SK-N-SH (cell line): ENCODE measurements around the gene SCART1. TPM values are rescaled to one million over a fixed set of nuclear protein-coding genes. Genes with fewer than 3 reads are reported as not detected.

Source experiments
- CTCF ChIA-PET: fragments of 300-600, 350-600 bp; formaldehyde crosslinking; extraction: SDS; loops from one replicate; lab custom pipeline; 2021; lab: Yijun Ruan, JAX
- POLR2A ChIA-PET: fragments of 350-600 bp; sonication (Branson Sonifier 250); formaldehyde crosslinking; extraction: SDS; loops from one replicate; lab custom pipeline; 2020; ENCODE audit warnings: antibody characterized with exemption, inconsistent platforms; lab: Yijun Ruan, JAX
- DNase-seq: peaks from one replicate; pipeline ENCODE4 v3.0.0; 2012
- H2AFZ ChIP-seq: fragments of 200-600 bp; sonication (generic); 2 replicates; pipeline ENCODE4 v1.8.1; 2016; ENCODE audit warnings: antibody characterized with exemption, mild to moderate bottlenecking, low read depth
- H3F3A ChIP-seq: fragments of 200-600 bp; sonication (generic); replicated peaks from 2 replicates; pipeline ENCODE3; 2016; ENCODE audit warnings: antibody characterized with exemption, mild to moderate bottlenecking; ENCODE audit not compliant: insufficient read depth
- H3K27ac ChIP-seq, 2 experiments: fragments of 200-500 bp in 1 of 2; fragments of 200-600 bp in 1 of 2; sonication (Bioruptor generic) in 1 of 2; sonication (generic), shearing (Covaris generic) in 1 of 2; 2 replicates each; pipeline versions ENCODE4 v1.5.1 to v1.6.1; 2014 to 2016; ENCODE audit warnings: low read depth in 2 of 2, inconsistent platforms in 1 of 2, low read length in 1 of 2, mild to moderate bottlenecking in 1 of 2, mixed read lengths in 1 of 2
- H3K27me3 ChIP-seq: fragments of 200-600 bp; sonication (generic), shearing (Covaris generic); 2 replicates; pipeline ENCODE4 v1.6.1; 2016; ENCODE audit warnings: mixed run types; ENCODE audit not compliant: insufficient read depth
- H3K36me3 ChIP-seq, 2 experiments: fragments of 200-500 bp in 1 of 2; fragments of 200-600 bp in 1 of 2; sonication (Bioruptor generic) in 1 of 2; sonication (generic) in 1 of 2; replicated peaks in 1 of 2; 2 replicates each; pipeline versions ENCODE3 to v1.5.1; 2014 to 2016; ENCODE audit warnings: low read length in 1 of 2, mild to moderate bottlenecking in 1 of 2; ENCODE audit not compliant: insufficient read depth in 2 of 2, control insufficient read depth in 1 of 2
- H3K4me1 ChIP-seq, 2 experiments: fragments of 200-500 bp in 1 of 2; fragments of 200-600 bp in 1 of 2; sonication (Bioruptor generic) in 1 of 2; sonication (generic), shearing (Covaris generic) in 1 of 2; 2 replicates each; pipeline versions ENCODE4 v1.5.1 to v1.6.1; 2014 to 2016; ENCODE audit warnings: low read depth in 1 of 2, low read length in 1 of 2, mixed run types in 1 of 2; ENCODE audit not compliant: insufficient read depth in 2 of 2, control insufficient read depth in 1 of 2
- H3K4me2 ChIP-seq: fragments of 200-600 bp; sonication (generic), shearing (Covaris generic); 2 replicates; pipeline ENCODE4 v1.6.1; 2017; ENCODE audit warnings: mixed run types
- H3K4me3 ChIP-seq, 2 experiments: fragments of 200-500 bp in 1 of 2; fragments of 200-600 bp in 1 of 2; sonication (Bioruptor generic) in 1 of 2; sonication (generic), shearing (Covaris generic) in 1 of 2; 2 replicates each; pipeline versions ENCODE4 v1.5.1 to v1.8.1; 2014 to 2016; ENCODE audit warnings: low read depth in 2 of 2, inconsistent platforms in 1 of 2, low read length in 1 of 2, mild to moderate bottlenecking in 1 of 2, mixed read lengths in 1 of 2, moderate library complexity in 1 of 2
- H3K79me2 ChIP-seq: fragments of 200-600 bp; sonication (generic); 2 replicates; pipeline ENCODE4 v1.8.1; 2017; ENCODE audit warnings: mild to moderate bottlenecking; ENCODE audit not compliant: insufficient read depth
- H3K9ac ChIP-seq: fragments of 200-600 bp; sonication (generic); 2 replicates; pipeline ENCODE4 v1.6.1; 2017; ENCODE audit warnings: mixed run types
- H3K9me2 ChIP-seq: fragments of 200-600 bp; sonication (generic); 2 replicates; pipeline ENCODE4 v1.6.1; 2017; ENCODE audit warnings: mixed run types
- H3K9me3 ChIP-seq: fragments of 200-600 bp; sonication (generic); 2 replicates; pipeline ENCODE4 v1.6.1; 2017; ENCODE audit warnings: mixed run types, mild to moderate bottlenecking, moderate library complexity
- H4K20me1 ChIP-seq: fragments of 200-600 bp; sonication (generic); 2 replicates; pipeline ENCODE4 v1.6.1; 2017; ENCODE audit warnings: mild to moderate bottlenecking, mixed run types; ENCODE audit not compliant: insufficient read depth
- CHD2 ChIP-seq: fragments of 150-350 bp; IDR thresholded peaks from 2 replicates; pipeline ENCODE4 v1.6.1; 2018; ENCODE audit warnings: low read length; ENCODE audit not compliant: partially characterized antibody
- EZH2phosphoT487 ChIP-seq: fragments of 200-600 bp; sonication (generic); IDR thresholded peaks from 2 replicates; pipeline ENCODE4 v1.6.1; 2017; ENCODE audit warnings: low read depth, mixed run types, mild to moderate bottlenecking, antibody characterized with exemption, moderate library complexity, borderline replicate concordance
- FOXJ3 ChIP-seq: sonication (generic); formaldehyde crosslinking; IDR thresholded peaks from 2 replicates; pipeline ENCODE4 v1.5.1; 2020; ENCODE audit warnings: mild to moderate bottlenecking, missing genetic modification reagents
- FOXM1 ChIP-seq: IDR thresholded peaks from 2 replicates; pipeline ENCODE4 v1.4.0; 2012; ENCODE audit warnings: low read depth, mild to moderate bottlenecking
- GABPA ChIP-seq: IDR thresholded peaks from 2 replicates; pipeline ENCODE4 v1.4.0; 2012; ENCODE audit warnings: low read depth, mild to moderate bottlenecking
- GATA2 ChIP-seq: sonication (generic); formaldehyde crosslinking; IDR thresholded peaks from 2 replicates; pipeline ENCODE4 v1.5.0; 2020; ENCODE audit warnings: mild to moderate bottlenecking, missing genetic modification reagents
- MXI1 ChIP-seq: IDR thresholded peaks from 2 replicates; pipeline ENCODE4 v1.6.1; 2012; ENCODE audit warnings: mild to moderate bottlenecking, low read depth, low read length, improper control_type of control experiment
- POLR2AphosphoS5 ChIP-seq: IDR thresholded peaks from 2 replicates; pipeline ENCODE4 v1.6.1; 2012; ENCODE audit warnings: low read depth, low read length
- RFX5 ChIP-seq: IDR thresholded peaks from 2 replicates; pipeline ENCODE4 v1.6.1; 2012; ENCODE audit warnings: mild to moderate bottlenecking, improper control_type of control experiment, low read length
- RXRA ChIP-seq: IDR thresholded peaks from 2 replicates; pipeline ENCODE4 v1.4.0; 2012; ENCODE audit warnings: low read depth, mild to moderate bottlenecking, borderline replicate concordance
- SMC3 ChIP-seq: IDR thresholded peaks from 2 replicates; pipeline ENCODE4 v1.6.1; 2012; ENCODE audit warnings: low read depth, low read length, improper control_type of control experiment
- WGBS: methylation state at CpG from one replicate; pipeline ENCODE4 v1.1.6; 2017; ENCODE audit warnings: low lambda C conversion rate; 5-methylcytosine and 5-hydroxymethylcytosine counted together
- polyA plus RNA-seq, 3 experiments: library from polyadenylated mRNA; depleted of rRNA; stranded (reverse); fragments of >200 nt; gene quantifications; 2 replicates each; pipeline ENCODE4 v1.2.3, GENCODE V29; 2012
- TF ChIP-seq, protein P1 (sequence below): fragments of 150-350 bp; IDR thresholded peaks from 2 replicates; pipeline ENCODE4 v1.6.1; 2016; ENCODE audit warnings: mild to moderate bottlenecking, low read depth, low read length
- TF ChIP-seq, protein P2 (sequence below): IDR thresholded peaks from 2 replicates; pipeline ENCODE4 v1.6.1; 2012; ENCODE audit warnings: mild to moderate bottlenecking, low read depth, low read length, moderate library complexity
- TF ChIP-seq, protein P3 (sequence below): IDR thresholded peaks from 2 replicates; pipeline ENCODE4 v1.4.0; 2012; ENCODE audit warnings: low read depth
- TF ChIP-seq, protein P4 (sequence below): IDR thresholded peaks from 2 replicates; pipeline ENCODE4 v1.4.0; 2012; ENCODE audit warnings: low read depth, borderline replicate concordance

Gene SCART1
- polyA plus RNA-seq, 1 of the 3 experiments (the other 2 are of a cell fraction), result 2.1 TPM

DNA sequence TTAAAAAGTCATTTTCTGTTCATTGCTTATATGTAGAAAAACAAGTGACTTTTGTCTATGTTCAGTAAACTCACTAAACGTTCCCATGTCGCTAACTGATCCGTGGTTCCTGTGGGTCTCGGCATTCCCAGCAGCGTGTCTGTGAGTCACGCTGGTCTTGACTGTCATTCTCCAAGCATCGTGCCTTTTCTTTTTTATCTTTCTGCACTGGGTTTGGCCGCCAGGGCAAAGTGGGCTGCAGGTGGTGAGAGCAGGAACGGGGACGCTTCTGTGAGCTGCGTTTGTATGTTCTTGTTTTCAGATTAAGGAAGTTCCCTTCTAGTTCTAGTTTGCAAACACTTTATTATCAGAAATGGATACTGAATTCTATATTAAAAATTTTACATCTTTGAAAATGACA is 6.8 kb upstream of the SCART1 start (continued):
- no peak for TF ChIP-seq RFX5

DNA sequence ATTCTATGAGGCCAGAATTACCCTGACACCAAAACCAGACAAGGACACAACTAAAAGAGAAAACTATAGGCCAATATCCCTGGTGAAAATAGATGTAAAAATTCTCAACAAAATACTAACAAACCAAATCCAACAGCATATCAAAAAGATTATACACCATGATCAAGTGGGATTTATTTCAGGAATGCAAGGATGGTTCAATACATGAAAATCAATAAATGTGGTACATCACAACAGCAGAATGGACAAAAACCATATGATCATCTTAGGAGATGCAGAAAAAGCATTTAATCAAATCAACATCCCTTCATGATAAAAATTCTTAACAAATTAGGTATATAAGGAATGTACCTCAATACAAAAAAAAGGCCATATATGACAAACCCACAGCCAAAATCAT is 5.6 kb upstream of the SCART1 start:
- DNase-seq, result no peak
- no peak overlapping the region for H2AFZ ChIP-seq
- peaks cover 0 to 3% of the 10 kb centered on the region in 2 experiments for H3K36me3 ChIP-seq
- H3K9me3 ChIP-seq, result 0 out of 2 replicates have a peak, but pooled peaks cover 23% of the 10 kb centered on the region
- POLR2A ChIA-PET, result no interaction called here
- H3K9ac ChIP-seq, result no peak overlapping the region
- TF ChIP-seq SMC3 (no peak), FOXM1 (no peak)
- TF ChIP-seq, protein P1, sequence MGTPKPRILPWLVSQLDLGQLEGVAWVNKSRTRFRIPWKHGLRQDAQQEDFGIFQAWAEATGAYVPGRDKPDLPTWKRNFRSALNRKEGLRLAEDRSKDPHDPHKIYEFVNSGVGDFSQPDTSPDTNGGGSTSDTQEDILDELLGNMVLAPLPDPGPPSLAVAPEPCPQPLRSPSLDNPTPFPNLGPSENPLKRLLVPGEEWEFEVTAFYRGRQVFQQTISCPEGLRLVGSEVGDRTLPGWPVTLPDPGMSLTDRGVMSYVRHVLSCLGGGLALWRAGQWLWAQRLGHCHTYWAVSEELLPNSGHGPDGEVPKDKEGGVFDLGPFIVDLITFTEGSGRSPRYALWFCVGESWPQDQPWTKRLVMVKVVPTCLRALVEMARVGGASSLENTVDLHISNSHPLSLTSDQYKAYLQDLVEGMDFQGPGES, result no peak
- no peaks in the 10 kb centered on the region for H3F3A ChIP-seq
- H4K20me1 ChIP-seq, result no peaks in the 10 kb centered on the region
- H3K27me3 ChIP-seq, result no peaks in the 10 kb centered on the region
- H3K4me2 ChIP-seq, result no peak overlapping the region
- no peak overlapping the region for H3K4me3 ChIP-seq
- CTCF ChIA-PET, result interaction anchor here (1.9 kb wide), 1 partner anchor 11 kb away, joined by 4 read pairs; no protein-coding TSS in a partner anchor
- H3K4me1 ChIP-seq, result no peaks in the 10 kb centered on the region
- H3K27ac ChIP-seq, result no peak overlapping the region
- no peaks in the 10 kb centered on the region for H3K9me2 ChIP-seq
- H3K79me2 ChIP-seq, result no peaks in the 10 kb centered on the region

DNA sequence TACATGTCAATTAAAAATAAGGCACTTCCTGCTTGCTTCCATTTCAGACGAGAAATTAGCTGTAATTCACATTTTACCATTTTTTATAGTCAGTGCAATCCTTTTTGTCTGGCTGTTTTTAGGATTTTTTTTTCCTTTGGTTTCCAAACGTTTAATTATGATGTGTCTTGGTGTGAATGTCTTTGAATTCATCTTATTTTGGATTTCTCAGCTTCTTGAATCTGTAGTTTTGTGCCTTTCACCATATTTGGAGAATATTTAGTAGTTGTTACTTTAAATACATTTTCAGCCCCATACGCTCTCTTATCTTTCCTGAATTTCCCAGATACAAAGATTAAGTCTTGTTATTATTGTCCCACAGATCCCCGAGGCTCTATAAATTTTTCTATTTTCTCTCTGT is 2.4 kb upstream of the SCART1 start:
- Histone ChIP-seq H4K20me1 (no peaks in the 10 kb centered on the region), H3K9me3 (0 out of 2 replicates have a peak, but pooled peaks cover 23% of the 10 kb centered on the region), H3K36me3 (peaks cover 0 to 3% of the 10 kb centered on the region in 2 experiments), H3K4me3 (no peak overlapping the region), H3K27ac (no peak overlapping the region), H3K4me1 (no peaks in the 10 kb centered on the region), H3K9me2 (no peaks in the 10 kb centered on the region), H3K79me2 (no peaks in the 10 kb centered on the region), H3K4me2 (no peak overlapping the region), H3K9ac (no peak overlapping the region), H3K27me3 (no peaks in the 10 kb centered on the region), H2AFZ (no peak overlapping the region), H3F3A (no peaks in the 10 kb centered on the region)
- ChIA-PET CTCF (no interaction called here), POLR2A (no interaction called here)
- 8% methylated on average over 4 of the region's 4 CpGs for WGBS
- TF ChIP-seq, protein P2, sequence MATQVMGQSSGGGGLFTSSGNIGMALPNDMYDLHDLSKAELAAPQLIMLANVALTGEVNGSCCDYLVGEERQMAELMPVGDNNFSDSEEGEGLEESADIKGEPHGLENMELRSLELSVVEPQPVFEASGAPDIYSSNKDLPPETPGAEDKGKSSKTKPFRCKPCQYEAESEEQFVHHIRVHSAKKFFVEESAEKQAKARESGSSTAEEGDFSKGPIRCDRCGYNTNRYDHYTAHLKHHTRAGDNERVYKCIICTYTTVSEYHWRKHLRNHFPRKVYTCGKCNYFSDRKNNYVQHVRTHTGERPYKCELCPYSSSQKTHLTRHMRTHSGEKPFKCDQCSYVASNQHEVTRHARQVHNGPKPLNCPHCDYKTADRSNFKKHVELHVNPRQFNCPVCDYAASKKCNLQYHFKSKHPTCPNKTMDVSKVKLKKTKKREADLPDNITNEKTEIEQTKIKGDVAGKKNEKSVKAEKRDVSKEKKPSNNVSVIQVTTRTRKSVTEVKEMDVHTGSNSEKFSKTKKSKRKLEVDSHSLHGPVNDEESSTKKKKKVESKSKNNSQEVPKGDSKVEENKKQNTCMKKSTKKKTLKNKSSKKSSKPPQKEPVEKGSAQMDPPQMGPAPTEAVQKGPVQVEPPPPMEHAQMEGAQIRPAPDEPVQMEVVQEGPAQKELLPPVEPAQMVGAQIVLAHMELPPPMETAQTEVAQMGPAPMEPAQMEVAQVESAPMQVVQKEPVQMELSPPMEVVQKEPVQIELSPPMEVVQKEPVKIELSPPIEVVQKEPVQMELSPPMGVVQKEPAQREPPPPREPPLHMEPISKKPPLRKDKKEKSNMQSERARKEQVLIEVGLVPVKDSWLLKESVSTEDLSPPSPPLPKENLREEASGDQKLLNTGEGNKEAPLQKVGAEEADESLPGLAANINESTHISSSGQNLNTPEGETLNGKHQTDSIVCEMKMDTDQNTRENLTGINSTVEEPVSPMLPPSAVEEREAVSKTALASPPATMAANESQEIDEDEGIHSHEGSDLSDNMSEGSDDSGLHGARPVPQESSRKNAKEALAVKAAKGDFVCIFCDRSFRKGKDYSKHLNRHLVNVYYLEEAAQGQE, result no peak
- TF ChIP-seq GABPA (no peak), EZH2phosphoT487 (no peak), GATA2 (CRISPR knock-in tag) (no peak), FOXJ3 (CRISPR knock-in tag) (no peak), POLR2AphosphoS5 (no peak), RXRA (no peak), CHD2 (no peak), MXI1 (no peak)
- TF ChIP-seq, protein P3, sequence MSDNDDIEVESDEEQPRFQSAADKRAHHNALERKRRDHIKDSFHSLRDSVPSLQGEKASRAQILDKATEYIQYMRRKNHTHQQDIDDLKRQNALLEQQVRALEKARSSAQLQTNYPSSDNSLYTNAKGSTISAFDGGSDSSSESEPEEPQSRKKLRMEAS, result no peak
- TF ChIP-seq, protein P4, sequence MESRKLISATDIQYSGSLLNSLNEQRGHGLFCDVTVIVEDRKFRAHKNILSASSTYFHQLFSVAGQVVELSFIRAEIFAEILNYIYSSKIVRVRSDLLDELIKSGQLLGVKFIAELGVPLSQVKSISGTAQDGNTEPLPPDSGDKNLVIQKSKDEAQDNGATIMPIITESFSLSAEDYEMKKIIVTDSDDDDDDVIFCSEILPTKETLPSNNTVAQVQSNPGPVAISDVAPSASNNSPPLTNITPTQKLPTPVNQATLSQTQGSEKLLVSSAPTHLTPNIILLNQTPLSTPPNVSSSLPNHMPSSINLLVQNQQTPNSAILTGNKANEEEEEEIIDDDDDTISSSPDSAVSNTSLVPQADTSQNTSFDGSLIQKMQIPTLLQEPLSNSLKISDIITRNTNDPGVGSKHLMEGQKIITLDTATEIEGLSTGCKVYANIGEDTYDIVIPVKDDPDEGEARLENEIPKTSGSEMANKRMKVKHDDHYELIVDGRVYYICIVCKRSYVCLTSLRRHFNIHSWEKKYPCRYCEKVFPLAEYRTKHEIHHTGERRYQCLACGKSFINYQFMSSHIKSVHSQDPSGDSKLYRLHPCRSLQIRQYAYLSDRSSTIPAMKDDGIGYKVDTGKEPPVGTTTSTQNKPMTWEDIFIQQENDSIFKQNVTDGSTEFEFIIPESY, result no peak
- DNase-seq, result no peak
